A549 (cell line): ENCODE measurements around the gene BIN1. TPM values are rescaled to one million over a fixed set of nuclear protein-coding genes. Genes with fewer than 3 reads are reported as not detected.

Experiments used
- ATAC-seq, 2 experiments: fragments of 200-7000 bp in 1 of 2; fragments of >200 bp in 1 of 2; cut with Nextera tagmentation in 1 of 2; cut with Tn5 transposase in 1 of 2; 3 replicates each; pipeline versions ENCODE4 v1.8.0 to v1.9.1; 2018 to 2020; ENCODE audit warnings: mild to moderate bottlenecking in 1 of 2, moderate library complexity in 1 of 2
- CTCF ChIA-PET: fragments of 300-600 bp; sonication (Branson Sonifier 250); formaldehyde crosslinking; extraction: SDS; loops from one replicate; lab custom pipeline; 2021; ENCODE audit warnings: antibody characterized with exemption, inconsistent platforms; lab: Yijun Ruan, JAX
- POLR2A ChIA-PET: fragments of 350-600 bp; formaldehyde crosslinking; extraction: SDS; loops from one replicate; lab custom pipeline; 2021; ENCODE audit warnings: antibody characterized with exemption, inconsistent platforms; lab: Yijun Ruan, JAX
- DNase-seq, 2 experiments: peaks; one replicate each; pipeline versions ENCODE4 v3.0.0 to v3.0.0-alpha.2; 2011 to 2016; ENCODE audit warnings: low read depth in 1 of 2, low spot score in 1 of 2
- FAIRE-seq: peaks from 2 replicates; lab custom pipeline; 2011; peaks lifted over from hg19 to GRCh38; lab: Jason Lieb, UNC
- H3K27ac ChIP-seq, 2 experiments: fragments of >200 bp; sonication (Bioruptor Twin); formaldehyde crosslinking; 3 replicates each; pipeline ENCODE4 v1.5.1; 2016 to 2017
- H3K4me1 ChIP-seq: fragments of >200 bp; sonication (Bioruptor Twin); formaldehyde crosslinking; 3 replicates; pipeline ENCODE4 v1.6.1; 2016
- H3K4me2 ChIP-seq: fragments of >200 bp; sonication (Bioruptor Twin); formaldehyde crosslinking; 3 replicates; pipeline ENCODE4 v1.6.1; 2016
- H3K4me3 ChIP-seq: fragments of >200 bp; sonication (Bioruptor Twin); formaldehyde crosslinking; 3 replicates; pipeline ENCODE4 v1.5.1; 2016
- H3K9me3 ChIP-seq: fragments of >200 bp; sonication (Bioruptor Twin); formaldehyde crosslinking; 3 replicates; pipeline ENCODE4 v1.6.1; 2016
- CBX8 ChIP-seq: fragments of 200-600 bp; sonication (generic); IDR thresholded peaks from 2 replicates; pipeline ENCODE4 v1.6.1; 2016
- CTCF ChIP-seq: fragments of >200 bp; sonication (Bioruptor Twin); formaldehyde crosslinking; IDR thresholded peaks from 3 replicates; pipeline ENCODE4 v1.5.1; 2016
- EP300 ChIP-seq, 2 experiments: fragments of >200 bp; sonication (Bioruptor Twin); formaldehyde crosslinking; IDR thresholded peaks; 2 replicates in 1 of 2; 3 replicates in 1 of 2; pipeline ENCODE4 v1.6.1; 2016 to 2017
- ESRRA ChIP-seq: fragments of 150-350 bp; IDR thresholded peaks from 2 replicates; pipeline ENCODE4 v1.6.1; 2014; ENCODE audit warnings: mild to moderate bottlenecking, low read length, borderline replicate concordance
- KDM1A ChIP-seq: fragments of 200-600 bp; sonication (generic); IDR thresholded peaks from 2 replicates; pipeline ENCODE4 v1.6.1; 2016; ENCODE audit warnings: low read depth, mild to moderate bottlenecking
- MAFK ChIP-seq: fragments of 450-650 bp; IDR thresholded peaks from 2 replicates; pipeline ENCODE4 v1.6.1; 2014; ENCODE audit not compliant: partially characterized antibody
- MYC ChIP-seq: IDR thresholded peaks from 2 replicates; pipeline ENCODE4 v1.6.1; 2012; ENCODE audit warnings: mild to moderate bottlenecking, inconsistent platforms, low read length, improper control_type of control experiment, borderline replicate concordance
- NFE2L2 ChIP-seq: fragments of 150-350 bp; conservative IDR thresholded peaks from 2 replicates; pipeline ENCODE4 v1.6.1; 2014; ENCODE audit warnings: low read length
- RAD21 ChIP-seq, 2 experiments: fragments of >200 bp in 1 of 2; sonication (Bioruptor Twin) in 1 of 2; formaldehyde crosslinking in 1 of 2; IDR thresholded peaks in 1 of 2; conservative IDR thresholded peaks in 1 of 2; 2 replicates in 1 of 2; 3 replicates in 1 of 2; pipeline ENCODE4 v1.6.1; 2012 to 2018; ENCODE audit warnings: inconsistent platforms in 1 of 2
- REST ChIP-seq: fragments of 200-600 bp; sonication (generic); IDR thresholded peaks from 2 replicates; pipeline ENCODE4 v1.6.1; 2016; ENCODE audit warnings: antibody characterized with exemption, mild to moderate bottlenecking, moderate library complexity
- RFX5 ChIP-seq: fragments of 450-650 bp; IDR thresholded peaks from 2 replicates; pipeline ENCODE4 v1.7.1; 2014; ENCODE audit warnings: antibody characterized with exemption, mild to moderate bottlenecking, moderate library complexity
- SMC3 ChIP-seq: fragments of >200 bp; sonication (Bioruptor Twin); formaldehyde crosslinking; IDR thresholded peaks from 3 replicates; pipeline ENCODE4 v1.6.1; 2018; ENCODE audit warnings: inconsistent platforms
- ZSCAN20 ChIP-seq: fragments of 250-450 bp; sonication (Bioruptor Pico); IDR thresholded peaks from 2 replicates; pipeline ENCODE4 v1.8.0; 2022; ENCODE audit warnings: mild to moderate bottlenecking, moderate library complexity
- WGBS: methylation state at CpG from one replicate; pipeline ENCODE4 v1.1.6; 2017; ENCODE audit errors: missing lambda C conversion rate; 5-methylcytosine and 5-hydroxymethylcytosine counted together
- polyA plus RNA-seq, 4 experiments: library from polyadenylated mRNA; depleted of rRNA in 3 of 4; stranded (reverse); fragments of >200 nt; fragmentation: RNase III in 1 of 4; extraction: RNeasy Plus Mini Kit Qiagen cat#74134 plus additional on column Dnase treatment in 1 of 4; gene quantifications; 2 replicates in 3 of 4; 3 replicates in 1 of 4; pipeline ENCODE4 v1.2.3, GENCODE V29; 2011 to 2017
- TF ChIP-seq, protein P1 (sequence below): IDR thresholded peaks from 2 replicates; pipeline ENCODE4 v1.6.1; 2012
- TF ChIP-seq, protein P2 (sequence below): fragments of 150-350 bp; IDR thresholded peaks from 2 replicates; pipeline ENCODE4 v1.6.1; 2014; ENCODE audit warnings: low read depth, mild to moderate bottlenecking, low read length

Gene BIN1
- polyA plus RNA-seq, 2 of the 4 experiments (the other 2 are of a cell fraction), result 15.5 to 34.1 TPM

- POLR2A ChIA-PET, result no interaction called here
- CTCF ChIA-PET, result interaction anchor here (0.8 to 3.4 kb wide), 18 partner anchors 12 to 806 kb away, joined by 3 to 47 read pairs (median 4); partner anchors contain the start of gene POLR2D
- TF ChIP-seq RAD21 (conservative IDR thresholded peaks at IDR 0.05 in 1 of 2, IDR thresholded peaks at IDR 0.05 in 1 of 2), result peak in 1 of 2 experiments; percentile 34; a peak in 1 of 5 replicates
- TF ChIP-seq CTCF, result peak; percentile 15; the same call in 2 of the 3 replicates
- 0 out of 3 replicates have a peak, but pooled peaks have one; percentile 6 for TF ChIP-seq SMC3
- TF ChIP-seq KDM1A, result no peak
- H3K4me1 ChIP-seq, result peaks cover 21% of the 10 kb centered on the region
- FAIRE-seq, result no peak
- 77% methylated on average over 17 of the region's 29 CpGs for WGBS
- no peak overlapping the region for H3K4me2 ChIP-seq
- H3K4me3 ChIP-seq, result no peak overlapping the region
- H3K27ac ChIP-seq, result peak overlapping the region in 1 of 2 experiments; percentile 32; a peak in 1 of 6 replicates
- no peak for DNase-seq
- H3K9me3 ChIP-seq, result no peaks in the 10 kb centered on the region
- peak; percentile 37 to 64; a peak in 4 of 6 replicates for ATAC-seq
Observed at GRCh38 chr2:127051116-127052056, 55.6 kb downstream of the BIN1 start.

GRCh38 chr2:127050803-127051115 lies 56.2 kb downstream of the BIN1 start:
- TF ChIP-seq EP300 (IDR thresholded peaks at IDR 0.05), result no peak
- TF ChIP-seq NFE2L2, result no peak
- TF ChIP-seq RAD21 (conservative IDR thresholded peaks at IDR 0.05 in 1 of 2, IDR thresholded peaks at IDR 0.05 in 1 of 2), result no peak
- no peak for TF ChIP-seq MAFK
- TF ChIP-seq ESRRA, result no peak
- TF ChIP-seq REST, result no peak
- no peak for ATAC-seq
- FAIRE-seq, result no peak
- Histone ChIP-seq H3K27ac (no peak overlapping the region), H3K9me3 (no peaks in the 10 kb centered on the region), H3K4me1 (peaks cover 21% of the 10 kb centered on the region), H3K4me2 (no peak overlapping the region), H3K4me3 (no peak overlapping the region)
- WGBS, result 84% methylated on average over 10 of the region's 14 CpGs
- CTCF ChIA-PET, result interaction anchor here (0.6 to 3.4 kb wide), 30 partner anchors 12 to 807 kb away, joined by 3 to 47 read pairs (median 4); partner anchors contain the start of genes BIN1 and POLR2D
- no peak for DNase-seq
- POLR2A ChIA-PET, result no interaction called here

GRCh38 chr2:127049927-127050802 lies 56.8 kb downstream of the BIN1 start:
- Histone ChIP-seq H3K9me3 (no peaks in the 10 kb centered on the region), H3K4me2 (peak overlapping the region; percentile 30; the same call in 1 of the 3 replicates), H3K27ac (peak overlapping the region in 1 of 2 experiments; percentile 69; a peak in 3 of 6 replicates), H3K4me1 (peaks cover 21% of the 10 kb centered on the region), H3K4me3 (no peak overlapping the region)
- ATAC-seq (peak; percentile 62 to 88), DNase-seq (peak; percentile 48 to 50), FAIRE-seq (no peak)
- TF ChIP-seq, protein P1, sequence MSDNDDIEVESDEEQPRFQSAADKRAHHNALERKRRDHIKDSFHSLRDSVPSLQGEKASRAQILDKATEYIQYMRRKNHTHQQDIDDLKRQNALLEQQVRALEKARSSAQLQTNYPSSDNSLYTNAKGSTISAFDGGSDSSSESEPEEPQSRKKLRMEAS, result 0 out of 2 replicates have a peak, but pooled peaks have one; percentile 19
- TF ChIP-seq ZSCAN20 (CRISPR knock-in tag) (no peak), SMC3 (peak; percentile 71), RAD21 (conservative IDR thresholded peaks at IDR 0.05 in 1 of 2, IDR thresholded peaks at IDR 0.05 in 1 of 2) (peak; percentile 72 to 86), RFX5 (no peak), CBX8 (no peak), MYC (no peak), CTCF (peak; percentile 88)
- TF ChIP-seq, protein P2, sequence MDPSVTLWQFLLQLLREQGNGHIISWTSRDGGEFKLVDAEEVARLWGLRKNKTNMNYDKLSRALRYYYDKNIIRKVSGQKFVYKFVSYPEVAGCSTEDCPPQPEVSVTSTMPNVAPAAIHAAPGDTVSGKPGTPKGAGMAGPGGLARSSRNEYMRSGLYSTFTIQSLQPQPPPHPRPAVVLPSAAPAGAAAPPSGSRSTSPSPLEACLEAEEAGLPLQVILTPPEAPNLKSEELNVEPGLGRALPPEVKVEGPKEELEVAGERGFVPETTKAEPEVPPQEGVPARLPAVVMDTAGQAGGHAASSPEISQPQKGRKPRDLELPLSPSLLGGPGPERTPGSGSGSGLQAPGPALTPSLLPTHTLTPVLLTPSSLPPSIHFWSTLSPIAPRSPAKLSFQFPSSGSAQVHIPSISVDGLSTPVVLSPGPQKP, result no peak
- WGBS, result 31% methylated on average over 26 of the region's 33 CpGs
- ChIA-PET CTCF (interaction anchor here (0.6 to 3.4 kb wide), 36 partner anchors 11 to 808 kb away, joined by 3 to 47 read pairs (median 4); partner anchors contain the start of genes BIN1 and POLR2D), POLR2A (no interaction called here)
